ENCODE data around the gene ROBO2.

ROBO2 gene

DNA sequence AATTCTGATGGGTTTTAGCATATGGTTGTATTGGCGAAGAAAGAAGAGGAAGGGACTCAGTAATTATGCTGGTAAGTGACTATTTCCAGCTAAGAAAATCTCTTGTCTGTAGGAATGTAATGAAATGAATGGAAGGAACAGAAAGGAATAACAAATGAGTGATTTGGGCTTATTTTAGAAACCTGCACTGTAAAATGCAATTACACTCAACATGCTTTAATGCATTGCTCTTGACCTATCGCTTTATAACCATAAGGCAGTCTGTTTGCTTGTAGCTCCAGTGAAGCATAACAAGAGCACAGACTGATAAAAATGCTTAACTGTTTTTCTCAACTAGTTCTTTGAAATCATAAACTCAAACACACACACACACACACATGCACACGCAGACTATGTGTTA lies 549.0 kb downstream of the ROBO2 start:
- DNase-seq (ENCODE audit: low read depth) = no peak
- H3K4me3 ChIP-seq (ENCODE audit: low read depth, low read length) = no peak overlapping the region

DNA sequence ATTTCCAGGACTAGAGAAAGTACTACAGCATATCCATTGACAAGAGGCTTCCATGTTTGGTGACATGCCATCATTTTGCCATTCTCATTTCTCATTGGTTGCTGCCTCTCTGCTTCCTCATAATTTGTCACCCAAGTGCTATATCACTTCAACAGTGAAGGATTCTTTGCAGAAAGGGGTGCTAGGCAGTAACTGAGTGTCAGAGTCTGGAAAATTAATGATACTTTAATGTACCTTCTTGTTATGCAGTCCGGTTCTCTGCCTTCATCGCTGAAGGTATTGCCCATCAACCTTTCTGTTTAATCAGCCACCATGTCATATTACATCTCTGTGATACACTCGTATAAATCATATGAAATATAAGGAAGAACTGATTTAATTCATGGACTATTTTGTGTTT lies 550.3 kb downstream of the ROBO2 start:
- DNase-seq (ENCODE audit: low read depth) = no peak
- no peak overlapping the region for H3K4me3 ChIP-seq (ENCODE audit: low read depth, low read length)

DNA sequence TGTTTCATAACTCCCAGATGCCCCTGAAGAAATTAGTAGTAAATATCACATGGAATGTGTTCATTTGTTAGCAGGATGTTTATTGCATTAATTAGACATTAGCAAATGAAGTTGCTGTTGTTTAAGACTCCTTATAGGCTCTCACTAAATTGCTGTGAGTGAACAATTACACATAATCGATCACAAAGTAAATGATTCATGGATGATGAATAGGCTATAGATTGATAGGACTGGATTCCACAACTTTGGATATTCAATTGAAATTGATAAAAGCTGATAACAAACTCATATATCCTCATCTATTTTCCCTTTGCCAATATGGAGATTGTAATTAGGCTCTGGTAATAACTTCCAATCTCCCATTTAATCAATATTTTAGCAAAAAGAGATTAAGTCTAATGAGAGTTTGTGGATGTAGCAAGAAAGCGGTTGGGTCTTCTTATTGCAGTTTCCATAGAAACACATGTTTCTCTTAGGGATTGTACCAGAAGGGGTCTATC lies 555.5 kb downstream of the ROBO2 start:
- no peak overlapping the region for H3K4me3 ChIP-seq (ENCODE audit: low read depth, low read length)
- no peak for DNase-seq (ENCODE audit: low read depth)

DNA sequence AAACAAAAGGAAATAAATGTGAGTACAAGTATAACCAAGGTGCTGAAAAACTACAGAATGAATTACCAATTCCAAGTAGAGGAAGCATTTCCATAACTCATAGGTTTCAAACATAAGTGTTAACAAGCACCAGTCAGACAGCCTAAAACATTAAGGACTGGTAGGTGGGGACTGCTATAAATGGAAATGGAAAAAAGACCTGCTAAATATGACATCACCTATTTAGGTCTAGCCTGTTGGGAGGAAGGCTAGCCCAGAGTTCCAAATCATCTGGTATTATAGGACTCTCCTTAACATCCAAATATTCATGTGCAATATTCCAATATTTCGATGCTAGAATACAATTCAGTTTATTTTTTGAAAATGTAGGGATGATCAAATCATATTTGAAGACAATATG lies 560.0 kb downstream of the ROBO2 start:
- no peak for DNase-seq (ENCODE audit: low read depth)
- no peak overlapping the region for H3K4me3 ChIP-seq (ENCODE audit: low read depth, low read length)

DNA sequence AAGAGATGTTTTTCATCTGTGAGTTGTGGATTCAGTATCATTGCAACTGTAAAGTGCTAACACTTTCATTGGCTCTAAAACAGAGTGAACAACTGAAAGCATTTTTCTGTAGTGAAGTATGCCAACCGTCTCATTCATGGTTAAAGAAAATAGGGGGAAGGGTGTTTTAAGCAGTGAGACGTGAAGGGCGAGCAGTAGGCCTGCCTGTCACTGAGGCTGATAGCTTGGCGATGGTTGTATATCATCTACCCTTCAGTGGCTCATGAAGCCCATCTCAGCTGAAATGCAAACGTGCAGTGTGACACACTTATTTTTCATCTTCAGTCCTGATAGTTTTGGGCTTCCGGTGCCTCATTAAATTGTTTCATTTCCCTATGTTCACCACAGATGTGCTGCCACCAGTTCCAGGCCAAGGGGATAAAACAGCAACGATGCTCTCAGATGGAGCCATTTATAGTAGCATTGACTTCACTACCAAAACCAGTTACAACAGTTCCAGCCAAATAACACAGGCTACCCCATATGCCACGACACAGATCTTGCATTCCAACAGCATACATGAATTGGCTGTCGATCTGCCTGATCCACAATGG lies 562.0 kb downstream of the ROBO2 start:
- no peak overlapping the region for H3K4me3 ChIP-seq (ENCODE audit: low read depth, low read length)
- DNase-seq (ENCODE audit: low read depth) = no peak

DNA sequence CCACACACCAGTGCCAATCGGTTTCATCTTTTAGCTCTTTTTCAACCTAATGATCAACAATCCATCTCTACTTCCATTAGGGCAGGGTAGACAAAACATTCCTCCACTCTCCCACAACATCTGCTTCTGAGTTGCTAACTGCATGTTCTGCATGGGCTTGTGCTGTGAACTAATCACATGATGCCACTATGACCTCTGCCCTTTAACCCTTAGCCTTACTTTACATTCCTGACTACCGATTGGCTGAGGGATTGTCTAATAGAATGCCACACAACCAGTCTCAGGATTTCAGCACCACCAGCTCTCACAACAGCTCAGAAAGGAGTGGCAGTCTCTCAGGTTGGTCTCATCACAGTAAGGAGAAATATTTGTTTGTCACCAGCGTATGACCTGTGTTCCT lies 562.8 kb downstream of the ROBO2 start:
- no peak overlapping the region for H3K4me3 ChIP-seq (ENCODE audit: low read depth, low read length)
- no peak for DNase-seq (ENCODE audit: low read depth)

DNA sequence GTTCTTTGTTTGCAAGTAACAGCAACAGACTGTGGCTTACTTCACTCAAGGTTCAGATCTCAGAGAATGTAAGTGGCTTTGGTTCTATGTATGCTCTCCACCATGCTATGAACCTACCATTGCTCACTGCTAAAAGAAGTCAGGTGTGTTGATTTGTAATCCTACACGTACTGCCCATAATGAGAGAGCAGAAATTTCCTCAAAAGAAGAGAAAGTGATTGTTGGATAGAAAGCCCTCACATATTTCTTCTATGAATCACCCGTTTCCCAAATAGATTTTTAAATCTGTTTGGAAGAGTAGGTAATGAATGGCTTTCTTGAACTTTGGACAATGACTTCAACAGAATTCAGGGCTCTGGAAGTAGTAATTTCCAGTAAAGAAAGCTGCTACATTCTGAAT lies 565.4 kb downstream of the ROBO2 start:
- DNase-seq (ENCODE audit: low read depth) = no peak
- no peak overlapping the region for H3K4me3 ChIP-seq (ENCODE audit: low read depth, low read length)

DNA sequence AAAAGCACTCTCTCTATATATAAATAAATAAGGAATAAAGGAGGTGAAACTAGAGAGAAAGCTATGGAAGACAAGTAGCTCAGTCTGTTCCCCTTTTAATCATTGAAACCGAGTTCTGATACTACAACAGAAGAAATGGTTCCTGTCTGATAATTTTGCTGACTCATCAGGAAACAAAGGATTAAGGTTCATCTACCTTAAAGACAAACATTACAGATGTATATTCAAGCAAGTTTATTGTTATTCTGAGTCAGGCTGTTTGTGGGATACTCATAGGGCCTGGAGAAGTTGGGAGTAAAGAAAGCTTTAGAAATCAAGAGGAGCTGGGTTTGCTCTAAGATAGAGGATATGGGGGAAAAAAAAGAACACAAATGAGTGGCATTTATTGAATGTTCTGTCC lies 566.0 kb downstream of the ROBO2 start:
- DNase-seq (ENCODE audit: low read depth) = no peak
- H3K4me3 ChIP-seq (ENCODE audit: low read depth, low read length) = no peak overlapping the region

DNA sequence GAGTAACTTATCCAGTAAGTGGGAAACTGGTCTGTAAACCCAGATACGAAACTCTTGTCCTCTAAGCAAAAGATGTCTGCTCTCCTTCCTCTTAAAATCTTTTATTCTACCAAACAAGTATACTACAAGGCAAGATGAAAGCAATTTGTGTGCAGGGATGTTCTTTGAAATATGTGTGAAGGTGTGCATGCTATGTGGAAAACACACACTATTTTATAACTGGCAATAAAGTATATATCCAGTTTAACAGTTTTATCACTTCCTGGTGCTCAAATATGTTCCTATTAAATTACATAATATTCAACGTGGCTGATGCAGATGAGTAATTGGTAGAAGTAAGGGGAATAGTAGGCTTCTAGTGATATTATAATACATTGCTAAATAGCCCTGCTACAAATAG lies 566.5 kb downstream of the ROBO2 start:
- no peak for DNase-seq (ENCODE audit: low read depth)
- no peak overlapping the region for H3K4me3 ChIP-seq (ENCODE audit: low read depth, low read length)

DNA sequence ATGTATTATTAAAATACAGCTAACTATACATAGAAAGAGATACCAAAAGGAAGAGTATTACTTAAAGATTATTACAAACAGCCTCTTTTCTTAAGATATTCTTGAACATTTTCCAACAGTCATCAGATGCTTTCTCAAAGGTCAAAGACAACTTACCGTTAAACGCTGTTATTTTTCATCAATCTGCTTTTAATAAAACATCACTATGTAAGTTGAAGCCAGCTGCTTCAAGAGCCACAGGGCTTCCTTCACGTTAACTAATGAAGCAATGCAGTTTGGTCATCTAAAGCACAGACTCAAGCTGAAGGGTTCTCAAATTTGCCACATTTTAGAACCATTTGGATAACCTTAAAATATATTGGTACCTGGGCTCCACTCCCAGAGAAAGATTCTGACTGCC lies 578.8 kb downstream of the ROBO2 start:
- no peak overlapping the region for H3K4me3 ChIP-seq (ENCODE audit: low read depth, low read length)
- DNase-seq (ENCODE audit: low read depth) = no peak

DNA sequence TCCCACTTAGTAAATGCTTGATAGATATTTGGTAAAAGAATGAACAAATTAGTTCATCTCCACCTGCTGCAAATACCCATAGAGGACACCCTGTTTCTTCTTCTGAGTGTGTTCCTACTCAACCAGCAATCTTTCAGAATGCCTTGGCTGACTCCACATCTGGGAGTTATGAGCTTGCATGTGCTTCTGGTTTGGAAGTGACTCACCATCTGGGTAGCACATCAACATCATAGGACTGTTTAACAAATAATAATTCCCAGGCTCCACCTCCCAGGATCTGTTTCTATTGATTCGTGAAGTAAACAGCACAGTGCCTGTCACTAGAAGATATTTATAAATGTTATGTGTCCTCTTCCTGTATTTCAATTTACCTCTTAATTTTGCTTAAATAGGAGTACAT lies 580.1 kb downstream of the ROBO2 start:
- DNase-seq (ENCODE audit: low read depth) = no peak

DNA sequence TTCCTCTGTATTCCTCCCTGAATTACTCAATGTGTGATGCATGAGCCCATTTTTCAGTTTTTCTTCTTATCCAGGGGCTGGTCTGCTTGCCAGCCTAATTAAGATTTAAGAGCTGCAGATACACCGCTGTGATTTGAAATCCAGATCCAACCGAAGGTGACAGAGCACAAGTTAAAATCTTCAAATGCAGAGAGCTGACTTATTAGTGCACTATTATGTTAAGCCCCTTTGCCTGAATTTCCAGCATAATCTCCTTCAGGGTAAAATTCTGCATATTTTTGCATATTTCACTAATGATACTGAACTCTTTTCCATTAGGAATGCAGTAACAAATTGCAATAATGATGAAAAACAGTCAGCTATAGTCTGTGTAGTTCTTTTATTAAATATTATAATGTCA lies 583.6 kb downstream of the ROBO2 start:
- no peak overlapping the region for H3K4me3 ChIP-seq (ENCODE audit: low read depth, low read length)
- no peak for DNase-seq (ENCODE audit: low read depth)

More for the DNA sequence above, 580.1 kb downstream of the ROBO2 start:
- H3K4me3 ChIP-seq (ENCODE audit: low read depth, low read length) = no peak overlapping the region

DNA sequence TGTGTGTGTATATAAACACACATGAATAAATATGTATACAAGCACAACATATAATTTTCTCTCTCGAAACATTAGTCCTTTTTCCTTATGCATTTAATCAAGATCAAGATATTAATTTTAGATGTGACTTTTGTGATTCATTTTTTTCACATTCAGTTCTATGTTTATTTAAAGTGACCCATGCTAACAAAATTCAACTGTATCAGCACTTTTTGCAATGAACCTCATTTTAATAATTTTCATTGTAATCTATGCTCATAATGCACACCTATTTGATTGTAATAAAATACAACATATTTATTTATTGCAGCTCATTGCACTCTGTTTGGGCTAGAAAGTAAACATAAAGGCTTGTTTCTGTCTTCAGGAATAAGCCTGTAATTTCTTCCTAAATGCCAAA lies 586.3 kb downstream of the ROBO2 start:
- no peak for DNase-seq (ENCODE audit: low read depth)
- H3K4me3 ChIP-seq (ENCODE audit: low read depth, low read length) = no peak overlapping the region

DNA sequence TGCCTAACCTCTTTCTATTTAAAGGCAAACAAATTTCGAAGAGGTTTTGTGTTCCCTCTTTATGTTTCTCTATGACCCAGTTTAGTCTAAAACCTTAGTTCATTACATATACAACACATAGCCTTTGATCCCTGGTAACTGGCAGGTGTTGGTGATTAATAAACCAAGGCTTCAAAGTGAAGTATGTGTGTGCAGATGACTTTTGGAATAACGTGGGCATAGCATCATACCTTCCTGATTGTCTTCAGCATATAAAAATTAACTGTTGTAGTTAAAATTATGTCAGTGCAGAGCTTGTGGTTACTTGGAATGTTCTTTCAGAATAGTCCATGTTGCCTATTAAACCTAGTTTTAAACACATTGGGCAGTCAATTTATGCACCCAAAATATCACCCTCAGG lies 608.3 kb downstream of the ROBO2 start:
- no peak overlapping the region for H3K4me3 ChIP-seq (ENCODE audit: low read depth, low read length)
- no peak for DNase-seq (ENCODE audit: low read depth)

DNA sequence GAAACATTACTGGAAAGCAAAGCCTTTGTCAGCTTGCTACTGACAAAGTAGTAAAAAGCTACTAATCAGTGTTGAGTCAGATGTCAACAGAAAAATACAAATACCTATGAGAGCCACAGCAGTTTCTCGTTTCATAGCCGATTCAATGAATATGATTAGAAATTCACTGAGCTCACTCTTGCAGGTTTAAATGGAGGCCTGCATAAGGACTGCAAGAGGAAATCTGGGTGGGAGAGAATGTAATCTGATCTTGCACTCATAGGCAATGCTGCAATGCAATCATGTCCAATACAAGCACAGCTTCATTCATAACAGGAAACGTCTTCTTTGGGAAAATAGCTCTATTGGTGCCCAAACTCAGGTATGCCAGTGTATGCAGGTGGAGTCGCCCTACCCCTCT lies 608.8 kb downstream of the ROBO2 start:
- no peak overlapping the region for H3K4me3 ChIP-seq (ENCODE audit: low read depth, low read length)
- DNase-seq (ENCODE audit: low read depth) = no peak

DNA sequence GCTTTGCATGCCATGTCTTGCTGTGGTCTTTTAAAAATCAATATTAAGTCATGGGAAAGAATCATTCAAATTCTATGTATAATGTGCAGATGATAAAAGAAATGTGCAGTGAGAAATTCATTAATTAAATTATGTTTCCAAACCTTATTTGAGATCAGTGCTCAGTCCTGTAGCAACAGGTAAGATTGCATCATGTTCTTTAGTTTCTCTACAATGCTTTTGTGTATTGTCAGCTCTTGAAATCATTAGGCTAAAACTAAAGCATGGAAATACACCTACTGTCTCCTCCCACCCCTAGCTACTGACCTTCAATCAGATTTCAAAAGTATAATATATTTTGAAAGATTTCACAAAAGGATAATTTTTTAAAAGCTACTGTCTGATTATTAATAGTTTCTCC lies 612.7 kb downstream of the ROBO2 start:
- H3K4me3 ChIP-seq (ENCODE audit: low read depth, low read length) = no peak overlapping the region
- DNase-seq (ENCODE audit: low read depth) = no peak

DNA sequence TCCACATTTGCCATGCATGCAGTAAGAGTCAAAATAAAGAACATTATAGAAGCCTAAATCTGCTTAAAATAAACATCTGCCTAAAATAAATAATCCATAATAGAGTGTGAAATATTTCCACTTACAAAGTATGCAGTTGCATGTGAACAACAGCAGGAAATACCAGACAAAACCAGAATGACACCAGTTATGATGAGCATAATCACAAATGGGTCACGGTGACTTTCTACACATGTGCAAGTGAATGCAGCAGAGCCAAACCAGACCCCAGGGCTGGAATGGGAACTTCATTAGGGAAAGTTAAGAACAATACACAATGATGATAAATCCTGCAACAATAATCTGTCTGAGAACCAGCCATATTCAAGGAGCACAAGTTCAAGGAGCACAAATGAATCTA lies 615.5 kb downstream of the ROBO2 start:
- DNase-seq (ENCODE audit: low read depth) = no peak
- H3K4me3 ChIP-seq (ENCODE audit: low read depth, low read length) = no peak overlapping the region

DNA sequence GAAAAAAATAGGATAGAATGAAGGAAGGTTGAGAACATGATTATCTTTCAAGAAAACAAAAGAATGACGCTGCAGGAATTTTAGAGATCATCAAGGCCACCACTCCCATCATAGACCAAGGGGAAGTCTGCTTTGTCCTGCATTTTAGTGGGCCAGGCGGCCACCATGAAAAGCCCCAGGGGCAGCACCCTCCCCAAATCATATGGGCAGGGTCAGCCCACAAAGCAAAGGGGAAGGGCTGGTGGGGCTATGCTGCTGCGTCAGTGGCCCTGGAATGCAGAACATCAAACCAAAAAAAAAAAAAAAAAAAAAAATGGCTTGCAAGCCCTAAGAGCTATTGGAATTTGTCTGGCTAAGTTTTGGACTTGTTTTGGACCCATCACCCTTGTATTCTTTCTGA lies 620.8 kb downstream of the ROBO2 start:
- no peak for DNase-seq (ENCODE audit: low read depth)
- no peak overlapping the region for H3K4me3 ChIP-seq (ENCODE audit: low read depth, low read length)

DNA sequence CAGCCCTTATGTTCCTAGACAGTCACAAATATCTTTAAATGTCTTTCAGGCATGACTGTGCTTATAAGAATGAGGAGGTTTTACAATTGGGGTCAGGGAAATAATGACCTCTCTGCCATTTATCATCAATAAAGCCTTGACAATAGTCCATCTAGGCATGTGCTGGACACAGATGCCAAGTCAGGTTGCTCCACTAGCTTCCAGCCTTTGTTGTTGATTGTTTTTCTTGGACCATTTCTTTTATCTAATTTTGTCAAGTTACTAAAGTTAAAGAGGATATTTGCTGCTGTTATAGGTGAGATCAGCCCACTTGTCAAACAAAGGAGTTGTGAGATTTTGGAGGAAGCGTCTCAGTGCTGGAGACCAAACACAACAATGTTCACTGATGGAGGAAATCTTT lies 628.0 kb downstream of the ROBO2 start:
- no peak overlapping the region for H3K4me3 ChIP-seq (ENCODE audit: low read depth, low read length)
- no peak for DNase-seq (ENCODE audit: low read depth)

DNA sequence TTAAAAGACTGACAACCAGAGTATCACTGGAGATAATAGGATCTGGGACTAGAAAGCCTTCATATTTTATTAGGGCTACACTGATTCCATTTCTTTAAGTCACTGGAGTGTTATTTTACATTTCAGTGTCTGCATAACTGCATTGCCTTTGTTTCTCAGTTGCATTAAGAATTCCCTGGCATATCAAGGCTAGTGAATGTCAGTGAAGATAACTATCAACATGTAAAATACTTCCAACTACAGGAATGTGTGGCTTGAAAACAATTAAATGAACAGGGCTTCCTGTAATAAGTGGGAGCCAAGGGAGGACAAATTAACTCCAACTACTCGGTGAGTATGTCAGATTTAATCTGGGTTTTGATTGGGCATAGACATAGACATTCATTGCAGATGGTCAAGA lies 628.5 kb downstream of the ROBO2 start:
- no peak for DNase-seq (ENCODE audit: low read depth)
- no peak overlapping the region for H3K4me3 ChIP-seq (ENCODE audit: low read depth, low read length)

DNA sequence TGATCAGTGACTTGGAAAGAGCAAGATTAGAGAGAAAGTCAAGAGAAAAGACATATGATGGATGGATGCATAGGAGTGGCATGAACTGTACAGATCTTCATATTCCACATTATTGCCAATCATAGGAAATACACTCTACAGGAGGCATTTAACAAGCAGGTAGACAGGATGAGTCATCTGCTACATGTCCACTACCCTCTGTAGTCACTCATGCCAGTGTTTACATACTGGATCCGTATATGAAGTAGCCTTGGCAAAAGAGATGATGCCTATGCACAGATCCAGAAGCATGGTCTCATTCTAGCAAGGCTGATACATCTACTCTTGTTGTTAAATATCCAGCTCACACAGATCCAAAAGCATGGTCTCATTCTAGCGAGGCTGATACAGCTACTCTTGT lies 632.1 kb downstream of the ROBO2 start:
- DNase-seq (ENCODE audit: low read depth) = no peak
- no peak overlapping the region for H3K4me3 ChIP-seq (ENCODE audit: low read depth, low read length)

DNA sequence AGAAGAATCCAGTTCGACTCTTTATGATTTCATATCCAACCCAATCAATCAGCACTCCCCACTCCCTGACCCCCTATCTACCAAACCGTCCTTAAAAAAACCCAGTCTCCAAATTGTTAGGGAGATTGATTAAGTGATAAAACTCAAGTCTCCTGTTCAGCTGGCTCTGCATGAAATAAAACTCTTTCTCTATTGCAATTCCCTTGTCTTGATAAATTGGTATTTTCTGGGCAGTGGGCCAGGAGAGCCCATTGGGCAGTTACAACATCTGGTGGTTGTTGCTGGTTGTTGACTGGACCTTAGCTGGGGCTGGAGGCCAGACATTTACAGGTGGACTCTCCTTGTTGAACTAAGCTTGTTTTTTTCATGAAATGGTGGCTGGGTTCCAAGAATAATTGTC lies 642.3 kb downstream of the ROBO2 start:
- H3K4me3 ChIP-seq (ENCODE audit: low read depth, low read length) = no peak overlapping the region
- DNase-seq (ENCODE audit: low read depth) = no peak

Measured in skeletal muscle cell (primary cell).